GM12878 (cell line): ENCODE data around the gene POLN. TPM values are rescaled to one million over a fixed set of nuclear protein-coding genes. Genes with fewer than 3 reads are reported as not detected.

Experiments
- ATAC-seq: fragments of 200-7000 bp; cut with Tn5 transposase; 3 replicates; pipeline ENCODE4 v1.9.1; 2020; ENCODE audit warnings: mild to moderate bottlenecking, moderate library complexity
- BruUV-seq: library from RNA; stranded (reverse); fragments of 400-500 nt; replicated peaks from 2 replicates; lab custom pipeline; 2021; lab: Mats Ljungman, UMichigan
- CTCF ChIA-PET: fragments of 300-600 bp; sonication (Branson Sonifier 250); formaldehyde crosslinking; extraction: SDS; loops from one replicate; lab custom pipeline; 2021; ENCODE audit warnings: inconsistent platforms; lab: Yijun Ruan, JAX
- POLR2A ChIA-PET: fragments of 350-600 bp; formaldehyde crosslinking; extraction: SDS; loops from one replicate; lab custom pipeline; 2021; ENCODE audit warnings: inconsistent platforms; lab: Charles Lee
- RAD21 ChIA-PET: fragments of 300-600 bp; sonication (Branson Sonifier 250); formaldehyde crosslinking; loops from one replicate; lab custom pipeline; 2023; ENCODE audit warnings: antibody characterized with exemption; ENCODE audit not compliant: unreplicated experiment; lab: Charles Lee
- SMC1A ChIA-PET: fragments of 300-600 bp; sonication (Branson Sonifier 250); formaldehyde crosslinking; loops from one replicate; lab custom pipeline; 2023; ENCODE audit not compliant: unreplicated experiment, uncharacterized antibody; lab: Charles Lee
- DNase-seq: peaks from one replicate; pipeline ENCODE4 v3.0.0-alpha.2; 2011; ENCODE audit warnings: low read depth, low spot score
- FAIRE-seq: peaks from 3 replicates; lab custom pipeline; 2011; peaks lifted over from hg19 to GRCh38; lab: Jason Lieb, UNC
- H2AFZ ChIP-seq: 2 replicates; pipeline ENCODE4 v1.6.0; 2011; ENCODE audit warnings: low read depth, low read length, control low read depth; ENCODE audit not compliant: control insufficient read depth
- H3K27ac ChIP-seq: 2 replicates; pipeline ENCODE4 v1.5.1; 2011; ENCODE audit warnings: control low read depth; ENCODE audit not compliant: control insufficient read depth, insufficient read depth
- H3K27me3 ChIP-seq, 2 experiments: replicated peaks in 1 of 2; 2 replicates each; pipeline versions ENCODE4 v1.6.0 to v1.6.1; 2011; ENCODE audit warnings: low read length in 1 of 2; ENCODE audit not compliant: control insufficient read depth in 2 of 2, insufficient read depth in 2 of 2
- H3K36me3 ChIP-seq, 2 experiments: 2 replicates each; pipeline ENCODE4 v1.5.1; 2011; ENCODE audit warnings: low read length in 1 of 2; ENCODE audit not compliant: control insufficient read depth in 2 of 2, insufficient read depth in 2 of 2
- H3K4me1 ChIP-seq: 2 replicates; pipeline ENCODE4 v1.6.1; 2011; ENCODE audit warnings: mild to moderate bottlenecking, low read length, moderate library complexity, mixed read lengths; ENCODE audit not compliant: control insufficient read depth, insufficient read depth
- H3K4me2 ChIP-seq: 2 replicates; pipeline ENCODE4 v1.6.0; 2011; ENCODE audit warnings: control low read depth; ENCODE audit not compliant: control insufficient read depth, insufficient read depth
- H3K4me3 ChIP-seq: fragments of 200-600 bp; sonication (generic); 2 replicates; pipeline ENCODE4 v1.5.1; 2016
- H3K79me2 ChIP-seq: 2 replicates; pipeline ENCODE4 v1.6.0; 2011; ENCODE audit warnings: low read length; ENCODE audit not compliant: control insufficient read depth, insufficient read depth
- H3K9ac ChIP-seq: 2 replicates; pipeline ENCODE4 v1.8.0; 2011; ENCODE audit warnings: low read length, control low read depth, mixed read lengths; ENCODE audit not compliant: control insufficient read depth, insufficient read depth
- H3K9me3 ChIP-seq: replicated peaks from 3 replicates; pipeline ENCODE4 v1.5.1; 2011; ENCODE audit warnings: mild to moderate bottlenecking, low read length; ENCODE audit not compliant: control insufficient read depth, insufficient read depth
- H4K20me1 ChIP-seq: 2 replicates; pipeline ENCODE4 v1.6.0; 2011; ENCODE audit not compliant: control insufficient read depth, insufficient read depth
- NR2F1 ChIP-seq: fragments of 450-650 bp; conservative IDR thresholded peaks from 2 replicates; pipeline ENCODE4 v1.6.1; 2017; ENCODE audit warnings: mild to moderate bottlenecking
- SIN3A ChIP-seq: IDR thresholded peaks from 2 replicates; pipeline ENCODE4 v1.6.1; 2012; ENCODE audit warnings: low read depth, low read length, improper control_type of control experiment
- STAT3 ChIP-seq: IDR thresholded peaks from 2 replicates; pipeline ENCODE4 v1.6.1; 2011; ENCODE audit warnings: low read depth, low read length, improper control_type of control experiment
- TCF7 ChIP-seq: IDR thresholded peaks from 2 replicates; pipeline ENCODE4 v1.6.1; 2014; ENCODE audit warnings: antibody characterized with exemption, borderline replicate concordance
- ZNF687 ChIP-seq: fragments of 450-650 bp; IDR thresholded peaks from 2 replicates; pipeline ENCODE4 v1.6.1; 2017; ENCODE audit warnings: mild to moderate bottlenecking, moderate library complexity
- WGBS: methylation state at CpG from one replicate; pipeline ENCODE4 v1.1.6; 2016; ENCODE audit warnings: low lambda C conversion rate; ENCODE audit not compliant: insufficient replicate concordance, insufficient coverage; ENCODE audit errors: missing lambda C conversion rate; 5-methylcytosine and 5-hydroxymethylcytosine counted together
- in situ Hi-C: fragments of 300-500 bp; cut with MboI; formaldehyde crosslinking; loops from 9 replicates; pipeline ENCODE4 v1.14.3; 2018; ENCODE audit warnings: mixed read lengths
- intact Hi-C: fragments of 100-400 bp; cut with micrococcal nuclease; formaldehyde crosslinking; loops from one replicate; pipeline ENCODE4 v1.14.2; 2022; ENCODE audit not compliant: unreplicated experiment
- polyA plus RNA-seq, 11 experiments: library from polyadenylated mRNA; depleted of rRNA in 4 of 11; unstranded in 6 of 11; stranded (reverse) in 5 of 11; fragments of >200 nt; fragmentation: Nextera tagmentation in 4 of 11; fragmentation: Illumina TruSeq in 1 of 11; extraction: Ambion mirVana in 4 of 11; extraction: Trizol in 1 of 11; gene quantifications; 1 replicate in 1 of 11; 2 replicates in 10 of 11; pipeline versions ENCODE4 v1.2.1 to v1.2.3, GENCODE V29; 2011 to 2016; ENCODE audit warnings: inconsistent platforms in 2 of 11, missing spikeins in 2 of 11, low read depth in 1 of 11
- total RNA-seq, 4 experiments: library from RNA; depleted of rRNA in 3 of 4; stranded (reverse); fragments of >200 nt in 3 of 4; fragmentation: Illumina TruSeq in 1 of 4; extraction: Trizol in 1 of 4; gene quantifications; 2 replicates each; pipeline versions ENCODE4 v1.2.1 to v1.2.3, GENCODE V29; 2013 to 2021

The POLN gene
- total and polyA plus RNA-seq, 10 of the 15 experiments (the other 5 are each of a cell fraction or from before 2014, with no cell fraction given): 0.09 to 2.0 (median 0.95) TPM; not detected in 1

DNA sequence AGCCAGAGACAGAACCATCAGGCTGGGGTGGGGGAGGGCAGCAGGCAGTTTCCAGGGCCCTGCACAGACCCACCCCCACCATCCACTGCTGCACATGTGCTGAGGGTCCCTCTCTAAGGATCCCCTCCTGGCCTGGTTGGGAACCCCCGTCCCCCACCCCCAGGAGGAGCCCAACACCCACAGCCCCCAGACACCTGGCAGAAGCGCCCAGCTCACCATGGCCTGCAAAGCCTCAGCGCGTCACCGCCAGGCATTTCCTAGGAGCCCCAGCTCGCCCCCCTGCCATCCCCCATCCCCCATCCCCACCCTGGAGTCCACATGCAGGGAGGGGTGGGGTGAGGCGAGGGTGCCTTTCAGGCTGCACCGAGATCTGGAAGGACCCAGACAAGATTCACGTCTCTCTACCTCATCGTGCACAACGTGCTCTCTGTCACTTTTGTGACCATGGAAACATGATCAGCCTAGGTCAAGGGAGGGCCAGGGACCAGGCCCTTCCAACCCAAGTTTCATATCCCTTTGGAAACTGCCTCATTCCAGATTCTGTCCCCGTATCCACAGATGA lies 10.7 kb upstream of the POLN start (continued):
- TF ChIP-seq ZNF687: no peak

DNA sequence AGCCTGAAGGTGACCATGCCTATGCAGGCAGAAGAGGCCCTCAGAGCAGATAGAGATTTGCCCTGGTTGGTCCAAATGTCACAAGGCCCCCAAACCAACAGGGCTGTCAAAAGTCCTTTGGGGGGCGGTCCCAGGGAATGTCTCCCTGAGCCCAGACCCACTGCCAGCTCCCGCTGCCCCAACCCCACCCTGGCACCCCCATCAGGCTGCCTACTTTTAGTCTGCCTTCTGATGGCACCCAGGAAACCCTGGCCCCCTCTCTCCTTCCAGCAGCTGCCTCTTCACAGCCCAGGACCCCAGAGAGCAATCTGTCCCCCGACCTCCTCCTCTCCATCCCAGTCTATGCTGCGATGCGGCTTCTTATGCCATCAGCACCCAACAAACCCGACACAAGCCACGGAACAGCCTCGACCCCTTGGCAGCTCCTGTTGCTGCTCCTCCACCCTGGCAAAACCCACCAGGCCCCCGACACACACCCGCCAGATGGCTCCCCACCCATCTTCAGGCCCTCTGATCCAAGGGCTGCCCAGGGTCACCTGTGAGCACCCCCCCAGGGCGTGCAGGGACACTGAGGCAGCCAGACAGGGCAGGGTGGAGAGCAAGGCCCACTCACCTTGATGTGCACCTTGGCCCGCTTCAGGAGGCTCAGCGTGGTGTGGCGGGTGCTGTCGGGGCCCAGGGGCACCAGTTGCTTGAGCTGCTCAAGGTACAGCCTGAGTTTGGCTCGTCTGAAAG lies 10.0 kb upstream of the POLN start:
- intact Hi-C loops: no loop called here
- Histone ChIP-seq H3K4me3 (no peak overlapping the region), H3K4me1 (no peaks in the 10 kb centered on the region), H2AFZ (no peak overlapping the region), H4K20me1 (no peaks in the 10 kb centered on the region), H3K27me3 (no peaks in the 10 kb centered on the region), H3K4me2 (no peak overlapping the region), H3K79me2 (no peaks in the 10 kb centered on the region), H3K9me3 (no peaks in the 10 kb centered on the region), H3K27ac (no peak overlapping the region), H3K36me3 (peaks cover 0 to 4% of the 10 kb centered on the region in 2 experiments; a peak in 1 of 4 replicates), H3K9ac (no peak overlapping the region)
- no peak for ATAC-seq
- 79% methylated on average over 16 of the region's 16 CpGs for WGBS
- TF ChIP-seq NR2F1 (no peak), STAT3 (no peak), TCF7 (no peak), SIN3A (no peak)
- ChIA-PET POLR2A (interaction anchor here (1.7 kb wide), 1 partner anchor 10 kb away, joined by 4 read pairs; the partner anchor contains the start of gene MXD4), RAD21 (no interaction called here), SMC1A (no interaction called here), CTCF (no interaction called here)
- in situ Hi-C loops: no loop called here
- no peak for DNase-seq
- no TSS peak for BruUV-seq
- FAIRE-seq: no peak
